Urinary bladder (tissue), 4 donors: ENCODE measurements around the gene TAF1B. TPM values are rescaled to one million over a fixed set of nuclear protein-coding genes. Genes with fewer than 3 reads are reported as not detected.

Experiments used
- DNase-seq: peaks from one replicate; pipeline ENCODE4 v3.0.0-alpha.2; 2015; ENCODE audit errors: extremely low spot score
- H3K27ac ChIP-seq: one replicate; pipeline ENCODE4 v1.5.1; 2013; ENCODE audit warnings: low read depth, mild to moderate bottlenecking, moderate library complexity
- H3K36me3 ChIP-seq: one replicate; pipeline ENCODE4 v1.6.1; 2013; ENCODE audit warnings: mild to moderate bottlenecking, moderate library complexity; ENCODE audit not compliant: insufficient read depth
- H3K4me1 ChIP-seq: one replicate; pipeline ENCODE4 v1.6.1; 2013; ENCODE audit warnings: mild to moderate bottlenecking, moderate library complexity; ENCODE audit not compliant: insufficient read depth
- H3K4me3 ChIP-seq: one replicate; pipeline ENCODE4 v1.5.1; 2013; ENCODE audit warnings: low read depth, low read length
- WGBS: extraction: QIAGEN DNeasy Blood & Tissue Kit; methylation state at CpG from one replicate; pipeline ENCODE4 v1.1.7; 2013; 5-methylcytosine and 5-hydroxymethylcytosine counted together
- polyA plus RNA-seq: library from polyadenylated mRNA; stranded (reverse); fragments of 200-250 nt; gene quantifications from one replicate; pipeline ENCODE4 v1.2.3, GENCODE V29; 2013
- total RNA-seq: library from RNA; depleted of rRNA; stranded (reverse); fragments of >200 nt; gene quantifications from one replicate; pipeline ENCODE4 v1.2.3, GENCODE V29; 2014
- donor health status: healthy with polysubstance abuse.
- donor health status: healthy.

TAF1B gene
- total and polyA plus RNA-seq, 2 donors: 7.5 to 53.4 TPM

DNA sequence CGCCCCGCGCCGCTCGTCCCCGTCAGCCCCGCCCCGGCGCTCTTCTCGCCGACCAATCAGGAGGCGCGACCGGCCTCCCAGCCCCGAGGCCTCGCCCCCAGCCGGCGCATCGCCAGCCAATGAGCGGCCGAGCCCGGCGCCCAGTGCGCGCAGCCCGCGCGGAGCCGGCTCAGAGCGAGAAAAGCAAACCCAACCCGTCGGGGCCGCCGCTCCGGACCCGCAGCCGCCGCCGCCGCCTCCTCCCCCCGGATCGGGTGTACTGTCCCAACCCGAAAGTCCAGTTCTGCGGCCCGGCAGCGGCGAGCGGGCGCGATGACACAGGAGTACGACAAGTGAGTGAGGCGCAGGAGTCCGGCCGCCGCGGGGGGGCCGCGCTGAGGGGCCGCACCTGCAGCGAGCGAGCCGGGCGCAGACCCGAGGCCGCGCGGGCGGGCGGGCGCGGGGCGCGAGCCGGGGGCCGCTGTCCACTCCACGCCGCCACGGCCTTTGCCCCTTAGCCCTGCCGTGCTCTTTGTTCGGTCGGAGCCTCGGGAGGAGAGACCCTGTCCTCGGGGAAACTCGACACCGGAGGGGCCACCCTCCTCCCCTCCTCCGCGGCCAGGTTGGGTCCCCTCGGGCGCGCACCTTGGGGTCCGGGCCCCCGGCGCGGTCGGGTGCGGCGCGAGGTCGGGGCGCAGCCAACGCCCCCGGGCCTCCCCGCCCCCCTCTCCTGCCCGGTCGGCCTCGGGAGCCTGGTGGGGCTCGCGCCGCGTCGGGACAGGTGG, 108.4 kb downstream of the TAF1B start, which contains the start of gene GRHL1:
GRHL1 (plus strand) TSS at position 172 of the 764 bp plus-strand sequence; CDS start at position 313, 141 bp downstream.
- Histone ChIP-seq H3K36me3 (no peaks in the 10 kb centered on the region), H3K27ac (peak within 1 kb of the TSS; percentile 28), H3K4me1 (no peaks in the 10 kb centered on the region), H3K4me3 (peak within 1 kb of the TSS; percentile 71)
- under 1% methylated on average over 111 of the region's 111 CpGs for WGBS
- peak; percentile 75 for DNase-seq

GRCh38 chr2:9952286-9952737, 109.0 kb downstream of the TAF1B start:
- WGBS: 30% methylated on average over 15 of the region's 15 CpGs
- H3K4me3 ChIP-seq: peak overlapping the region; percentile 71
- DNase-seq: no peak
- H3K27ac ChIP-seq: no peak overlapping the region
- peaks cover 1% of the 10 kb centered on the region for H3K36me3 ChIP-seq
- H3K4me1 ChIP-seq: no peaks in the 10 kb centered on the region

DNA sequence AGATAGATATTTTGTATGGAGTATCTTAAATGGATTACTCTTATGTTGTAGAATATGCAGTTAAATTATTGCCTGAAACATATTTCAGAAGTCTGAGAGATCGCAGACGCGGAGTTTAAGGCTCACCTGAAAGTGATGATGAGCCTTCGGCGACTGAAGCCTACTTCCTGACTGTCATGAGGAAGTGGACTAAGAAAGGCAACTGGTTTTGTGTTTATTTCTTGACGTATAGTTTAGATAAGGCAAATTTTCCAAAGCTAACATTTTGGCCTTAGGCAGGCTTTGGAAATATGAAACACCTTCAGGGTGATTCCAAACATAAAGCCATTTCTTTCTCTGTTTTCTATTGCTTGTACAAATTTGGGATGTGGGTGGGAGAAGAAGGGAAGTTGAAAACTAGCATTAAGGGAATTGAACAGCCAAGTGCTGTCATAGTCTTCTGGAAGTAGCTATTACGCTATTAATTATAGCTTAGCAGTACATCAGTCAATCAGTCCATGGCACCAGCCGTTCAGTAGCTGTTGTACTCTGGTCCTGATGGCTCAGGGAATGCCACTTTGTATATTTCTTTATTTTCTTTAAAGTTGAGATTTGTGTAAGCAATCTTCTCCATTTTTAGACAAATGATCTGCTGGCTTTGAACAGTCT, 109.7 kb downstream of the TAF1B start:
- WGBS: 87% methylated on average over 8 of the region's 8 CpGs
- Histone ChIP-seq H3K4me3 (no peak overlapping the region), H3K36me3 (peaks cover 1% of the 10 kb centered on the region), H3K4me1 (no peaks in the 10 kb centered on the region), H3K27ac (no peak overlapping the region)
- no peak for DNase-seq

GRCh38 chr2:9954136-9954535, 110.9 kb downstream of the TAF1B start:
- Histone ChIP-seq H3K4me3 (no peak overlapping the region), H3K36me3 (peaks cover 1% of the 10 kb centered on the region), H3K4me1 (no peaks in the 10 kb centered on the region), H3K27ac (no peak overlapping the region)
- DNase-seq: no peak
- WGBS: 77% methylated on average over 3 of the region's 3 CpGs

- 94% methylated on average over 8 of the region's 8 CpGs for WGBS
- Histone ChIP-seq H3K4me3 (no peak overlapping the region), H3K36me3 (peaks cover 3% of the 10 kb centered on the region), H3K4me1 (no peaks in the 10 kb centered on the region), H3K27ac (no peak overlapping the region)
- no peak for DNase-seq
Measured at GRCh38 chr2:9958057-9958456, 114.8 kb downstream of the TAF1B start.

DNA sequence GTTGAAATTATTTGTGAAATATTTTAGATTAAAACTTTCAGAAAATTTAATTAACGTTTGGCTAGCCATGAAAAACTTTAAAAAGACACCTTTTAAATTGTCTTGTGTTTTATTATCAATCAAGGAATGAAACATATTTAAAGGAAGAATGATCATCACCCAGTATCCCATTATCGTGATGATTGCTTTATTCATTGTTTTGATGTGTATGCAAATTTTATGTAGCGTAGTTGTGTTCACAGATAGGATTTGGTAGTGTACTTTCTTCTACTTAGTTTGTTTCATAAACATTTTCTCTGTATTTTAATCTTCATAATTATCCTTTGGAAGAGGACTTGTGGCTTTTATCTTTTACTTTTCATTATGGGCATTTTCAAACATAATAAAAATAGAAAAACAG, 116.0 kb downstream of the TAF1B start:
- no peaks in the 10 kb centered on the region for H3K4me1 ChIP-seq
- H3K27ac ChIP-seq: no peak overlapping the region
- peaks cover 3% of the 10 kb centered on the region for H3K36me3 ChIP-seq
- WGBS: 95% methylated on average over 3 of the region's 3 CpGs
- DNase-seq: no peak
- no peak overlapping the region for H3K4me3 ChIP-seq

GRCh38 chr2:9961013-9961412, 117.7 kb downstream of the TAF1B start:
- H3K4me1 ChIP-seq: no peaks in the 10 kb centered on the region
- no peak overlapping the region for H3K27ac ChIP-seq
- no peak for DNase-seq
- H3K4me3 ChIP-seq: no peak overlapping the region
- 84% methylated on average over 10 of the region's 10 CpGs for WGBS
- H3K36me3 ChIP-seq: peaks cover 3% of the 10 kb centered on the region

GRCh38 chr2:9964334-9964980, 121.2 kb downstream of the TAF1B start:
- H3K4me3 ChIP-seq: no peak overlapping the region
- no peaks in the 10 kb centered on the region for H3K4me1 ChIP-seq
- no peak for DNase-seq
- H3K27ac ChIP-seq: no peak overlapping the region
- 89% methylated on average over 7 of the region's 7 CpGs for WGBS
- peaks cover 2% of the 10 kb centered on the region for H3K36me3 ChIP-seq

DNA sequence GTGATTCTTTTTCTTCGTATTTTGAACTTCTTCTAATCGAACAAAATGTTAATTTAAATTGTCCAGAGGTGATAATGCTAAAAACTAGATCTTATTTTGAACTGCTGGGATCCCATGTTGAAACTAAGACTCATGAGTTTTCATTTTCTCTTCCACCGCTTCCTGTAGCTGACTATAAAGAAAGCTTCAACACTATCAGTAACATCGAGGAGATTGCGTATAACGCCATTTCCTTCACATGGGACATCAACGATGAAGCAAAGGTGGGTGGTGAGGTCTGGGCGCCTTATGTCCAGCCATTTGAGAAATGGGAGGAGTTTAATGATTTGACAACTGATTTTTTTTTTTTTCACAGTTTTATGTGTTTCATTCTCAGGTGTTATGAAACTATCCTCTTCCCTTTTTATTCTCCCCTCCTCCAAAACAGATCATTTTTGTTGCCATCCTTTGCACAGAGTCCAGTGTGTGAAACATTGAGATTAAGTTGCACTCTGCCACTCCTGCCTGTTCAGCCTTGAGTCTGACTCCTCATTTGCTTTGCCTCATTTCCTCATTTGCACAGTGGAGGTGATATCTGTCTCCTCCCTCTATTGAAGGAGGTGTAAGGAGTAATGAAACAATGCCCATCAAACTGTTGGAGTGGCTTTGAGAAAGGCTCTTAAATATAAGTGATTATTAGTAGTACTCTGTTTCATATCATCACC, 122.0 kb downstream of the TAF1B start:
- H3K4me1 ChIP-seq: no peaks in the 10 kb centered on the region
- peaks cover 2% of the 10 kb centered on the region for H3K36me3 ChIP-seq
- WGBS: 86% methylated on average over 8 of the region's 8 CpGs
- H3K27ac ChIP-seq: no peak overlapping the region
- no peak for DNase-seq
- no peak overlapping the region for H3K4me3 ChIP-seq

- DNase-seq: no peak
- no peaks in the 10 kb centered on the region for H3K4me1 ChIP-seq
- no peak overlapping the region for H3K27ac ChIP-seq
- H3K36me3 ChIP-seq: peaks cover 2% of the 10 kb centered on the region
- WGBS: 82% methylated on average over 3 of the region's 3 CpGs
- no peak overlapping the region for H3K4me3 ChIP-seq
Measured at GRCh38 chr2:9966491-9967022, 123.3 kb downstream of the TAF1B start.

DNA sequence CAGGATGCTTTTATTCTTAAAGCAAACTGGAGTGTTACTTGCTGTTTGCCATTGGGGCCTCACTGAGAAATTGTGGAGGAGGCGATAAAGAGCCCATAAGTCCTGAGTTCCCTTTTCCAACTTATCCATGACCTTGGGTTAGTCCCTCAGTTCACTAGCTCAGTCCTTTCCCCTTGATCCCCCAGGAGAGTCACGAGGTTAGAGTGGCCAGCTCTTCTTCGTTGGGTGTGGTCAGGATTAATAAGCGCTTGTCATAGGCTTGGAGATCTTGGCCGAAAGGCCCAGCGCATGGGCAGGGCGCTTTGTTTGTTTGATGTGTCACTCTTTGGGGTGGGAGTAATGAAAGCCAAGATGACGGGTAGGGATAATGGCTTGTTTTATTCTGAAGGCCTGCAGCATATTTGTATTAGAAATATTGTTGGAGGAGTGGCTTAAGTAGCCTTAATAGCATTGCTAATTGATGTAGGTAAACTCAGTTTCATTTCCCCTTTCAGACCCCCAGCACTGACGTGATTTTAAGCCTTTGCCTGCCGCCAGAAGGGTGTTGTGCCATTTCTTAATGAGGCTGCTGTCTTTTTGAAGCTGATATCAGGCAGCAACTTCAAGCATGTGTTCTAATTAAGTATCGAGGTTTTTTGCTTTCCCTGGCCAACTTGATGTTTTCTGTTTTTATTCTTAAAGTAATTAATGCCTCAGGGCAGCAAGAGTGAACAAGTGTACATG, 123.9 kb downstream of the TAF1B start:
- 89% methylated on average over 11 of the region's 11 CpGs for WGBS
- H3K4me3 ChIP-seq: no peak overlapping the region
- no peak overlapping the region for H3K27ac ChIP-seq
- no peaks in the 10 kb centered on the region for H3K36me3 ChIP-seq
- H3K4me1 ChIP-seq: no peaks in the 10 kb centered on the region
- DNase-seq: no peak

DNA sequence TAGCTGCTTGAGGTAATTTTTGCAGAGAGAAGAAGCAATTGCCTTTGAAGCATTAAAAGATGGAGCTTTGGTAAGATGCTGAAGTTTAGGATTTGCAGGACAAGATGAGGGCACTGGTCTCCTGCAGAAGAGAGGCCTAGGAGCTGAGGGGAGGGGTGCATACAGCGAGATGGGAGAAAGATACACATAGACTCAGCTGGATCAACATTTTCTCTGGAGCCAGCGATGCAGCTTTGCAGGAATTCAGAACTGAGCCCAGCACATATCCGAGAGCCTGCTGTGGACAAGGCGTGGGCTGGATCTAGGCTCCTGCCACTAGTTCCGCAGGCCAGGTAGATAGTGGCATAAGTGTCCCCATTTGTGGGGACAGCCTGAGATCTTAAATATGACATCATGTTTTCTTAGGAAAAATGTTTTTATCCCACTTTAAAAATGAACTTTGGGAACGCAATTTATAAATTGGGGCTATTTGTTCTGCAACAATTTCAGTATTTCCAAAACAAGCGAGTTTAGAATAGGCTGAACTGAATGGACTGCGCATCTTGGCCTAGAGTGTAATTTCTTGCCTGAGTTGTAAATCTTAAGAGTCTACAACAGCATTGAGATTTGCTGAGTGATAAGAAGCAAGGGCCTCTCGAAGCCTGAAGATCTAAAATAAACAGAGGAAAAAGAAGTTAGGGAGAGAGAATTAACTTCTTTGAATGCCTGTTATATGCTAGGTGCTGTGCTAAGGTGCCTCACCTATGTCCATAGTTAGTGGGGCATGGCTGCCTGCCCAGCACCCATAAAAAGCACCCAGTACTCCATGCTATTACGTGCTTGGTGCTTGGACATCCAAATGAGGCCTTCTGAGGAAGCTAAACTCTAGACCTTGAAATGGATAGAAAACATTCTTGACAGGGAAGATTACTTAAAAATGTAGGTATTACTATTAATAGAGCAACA, 125.6 kb downstream of the TAF1B start:
- Histone ChIP-seq H3K36me3 (no peaks in the 10 kb centered on the region), H3K27ac (no peak overlapping the region), H3K4me1 (no peaks in the 10 kb centered on the region), H3K4me3 (no peak overlapping the region)
- DNase-seq: no peak
- WGBS: 75% methylated on average over 10 of the region's 10 CpGs
